ENCODE data around the gene ADAM23. TPM values are rescaled to one million over a fixed set of nuclear protein-coding genes. Genes with fewer than 3 reads are reported as not detected.

ADAM23 gene
- total and polyA plus RNA-seq, 2 donors, result 4.0 to 26.9 TPM

- H3K27me3 ChIP-seq (ENCODE audit: control insufficient read depth in 2 of 2, insufficient read depth in 1 of 2, low read length in 1 of 2), result peaks cover 9 to 22% of the 10 kb centered on the region in 2 donors
- DNase-seq (ENCODE audit: low read depth in 6 of 9, low spot score in 9 of 9), result peak; percentile 16 to 69 (median 42)
- peaks cover 0 to 5% of the 10 kb centered on the region in 2 donors for H3K9me3 ChIP-seq (ENCODE audit: control insufficient read depth in 2 of 2, insufficient read depth in 1 of 2, low read length in 1 of 2)
- H3K4me3 ChIP-seq (ENCODE audit: low read length in 2 of 2), result no peak within 1 kb of the TSS
- no peaks in the 10 kb centered on the region for H3K4me1 ChIP-seq (ENCODE audit: control insufficient read depth in 2 of 2, insufficient read depth in 2 of 2, low read length in 2 of 2)
- no peaks in the 10 kb centered on the region for H3K36me3 ChIP-seq (ENCODE audit: control insufficient read depth in 2 of 2, insufficient read depth in 2 of 2, low read length in 1 of 2)
- WGBS, result 14% methylated on average over 56 of the region's 56 CpGs
- no peak within 1 kb of the TSS for H3K27ac ChIP-seq (ENCODE audit: low read depth in 1 of 2, low read length in 1 of 2)
Observed at GRCh38 chr2:206642075-206643025, 199.0 kb downstream of the ADAM23 start, which contains the start of gene FAM237A. Gene FAM237A, plus strand, starts transcription at chr2:206642487. Its CDS starts 1,750 bp downstream, at chr2:206644237.

DNA sequence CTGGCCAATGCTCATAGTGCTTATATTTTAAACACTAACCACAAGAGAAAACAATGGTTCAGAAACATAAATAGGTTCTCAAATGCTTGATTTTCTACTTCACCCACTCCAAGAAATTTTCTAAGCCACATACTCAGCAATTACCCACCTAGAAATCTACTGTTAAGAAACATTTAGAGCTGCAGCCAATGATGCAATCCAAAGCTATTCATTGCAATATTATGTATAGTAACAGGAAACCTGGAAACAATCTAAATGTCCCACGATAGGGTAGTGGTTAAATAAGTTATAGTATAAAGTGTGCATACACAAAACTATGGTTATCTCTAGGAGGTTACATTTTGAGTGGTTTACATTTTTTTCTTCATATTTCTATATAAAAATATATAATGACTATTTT lies 204.7 kb downstream of the ADAM23 start:
- 83% methylated on average over 1 of the region's 1 CpG for WGBS
- peaks cover 0 to 3% of the 10 kb centered on the region in 2 donors for H3K27me3 ChIP-seq (ENCODE audit: control insufficient read depth in 2 of 2, insufficient read depth in 1 of 2, low read length in 1 of 2)

DNA sequence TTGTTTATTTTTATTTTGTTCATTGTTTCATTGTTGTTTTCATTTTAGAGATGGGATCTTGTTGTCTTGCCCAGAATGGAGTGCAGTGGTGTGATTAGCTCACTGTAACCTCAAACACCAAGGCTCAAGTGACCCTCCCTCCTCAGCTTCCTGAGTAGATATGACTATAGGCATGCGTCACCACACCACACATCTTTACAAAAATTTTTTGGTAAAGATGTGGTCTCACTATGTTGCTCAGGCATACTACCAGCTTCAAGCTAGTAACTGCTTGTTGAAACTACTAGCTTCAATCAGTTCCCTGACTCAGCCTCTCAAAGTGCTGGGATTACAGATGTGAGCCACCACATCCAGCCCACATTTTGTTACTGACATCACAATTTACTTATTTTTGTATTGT lies 213.8 kb downstream of the ADAM23 start:
- no peak overlapping the region for H3K27ac ChIP-seq (ENCODE audit: low read depth in 1 of 2, low read length in 1 of 2)
- no peaks in the 10 kb centered on the region for H3K4me1 ChIP-seq (ENCODE audit: control insufficient read depth in 2 of 2, insufficient read depth in 2 of 2, low read length in 2 of 2)
- WGBS, result 98% methylated on average over 1 of the region's 1 CpG
- H3K36me3 ChIP-seq (ENCODE audit: control insufficient read depth in 2 of 2, insufficient read depth in 2 of 2, low read length in 1 of 2), result no peaks in the 10 kb centered on the region
- DNase-seq (ENCODE audit: low read depth in 6 of 9, low spot score in 9 of 9), result no peak
- no peak overlapping the region for H3K4me3 ChIP-seq (ENCODE audit: low read length in 2 of 2)
- no peaks in the 10 kb centered on the region for H3K27me3 ChIP-seq (ENCODE audit: control insufficient read depth in 2 of 2, insufficient read depth in 1 of 2, low read length in 1 of 2)
- H3K9me3 ChIP-seq (ENCODE audit: control insufficient read depth in 2 of 2, insufficient read depth in 1 of 2, low read length in 1 of 2), result no peaks in the 10 kb centered on the region

More for the DNA sequence above, 204.7 kb downstream of the ADAM23 start:
- H3K36me3 ChIP-seq (ENCODE audit: control insufficient read depth in 2 of 2, insufficient read depth in 2 of 2, low read length in 1 of 2), result no peaks in the 10 kb centered on the region
- no peak for DNase-seq (ENCODE audit: low read depth in 6 of 9, low spot score in 9 of 9)
- H3K27ac ChIP-seq (ENCODE audit: low read depth in 1 of 2, low read length in 1 of 2), result no peak overlapping the region
- H3K4me3 ChIP-seq (ENCODE audit: low read length in 2 of 2), result no peak overlapping the region
- H3K4me1 ChIP-seq (ENCODE audit: control insufficient read depth in 2 of 2, insufficient read depth in 2 of 2, low read length in 2 of 2), result no peaks in the 10 kb centered on the region
- H3K9me3 ChIP-seq (ENCODE audit: control insufficient read depth in 2 of 2, insufficient read depth in 1 of 2, low read length in 1 of 2), result no peaks in the 10 kb centered on the region

GRCh38 chr2:206665251-206665650 lies 221.9 kb downstream of the ADAM23 start:
- WGBS, result 94% methylated on average over 3 of the region's 3 CpGs
- no peak for DNase-seq (ENCODE audit: low read depth in 6 of 9, low spot score in 9 of 9)
- no peaks in the 10 kb centered on the region for H3K4me1 ChIP-seq (ENCODE audit: control insufficient read depth in 2 of 2, insufficient read depth in 2 of 2, low read length in 2 of 2)
- no peaks in the 10 kb centered on the region for H3K9me3 ChIP-seq (ENCODE audit: control insufficient read depth in 2 of 2, insufficient read depth in 1 of 2, low read length in 1 of 2)
- no peaks in the 10 kb centered on the region for H3K27me3 ChIP-seq (ENCODE audit: control insufficient read depth in 2 of 2, insufficient read depth in 1 of 2, low read length in 1 of 2)
- no peak overlapping the region for H3K4me3 ChIP-seq (ENCODE audit: low read length in 2 of 2)
- no peaks in the 10 kb centered on the region for H3K36me3 ChIP-seq (ENCODE audit: control insufficient read depth in 2 of 2, insufficient read depth in 2 of 2, low read length in 1 of 2)
- H3K27ac ChIP-seq (ENCODE audit: low read depth in 1 of 2, low read length in 1 of 2), result no peak overlapping the region

Other genes starting within 250 kb of the ADAM23 start
- 7.9 TPM for gene ZDBF2, start 168.9 kb upstream of the ADAM23 start, total RNA-seq
- 3.1 TPM for gene ZDBF2, start 168.9 kb upstream of the ADAM23 start, polyA plus RNA-seq
- gene FAM237A, start 199.0 kb downstream of the ADAM23 start, total RNA-seq, result not detected
- gene FAM237A, start 199.0 kb downstream of the ADAM23 start, polyA plus RNA-seq, result 0.18 TPM

Data from thymus (tissue), 11 donors.